ENCODE results near the gene ZFC3H1.

The ZFC3H1 gene

DNA sequence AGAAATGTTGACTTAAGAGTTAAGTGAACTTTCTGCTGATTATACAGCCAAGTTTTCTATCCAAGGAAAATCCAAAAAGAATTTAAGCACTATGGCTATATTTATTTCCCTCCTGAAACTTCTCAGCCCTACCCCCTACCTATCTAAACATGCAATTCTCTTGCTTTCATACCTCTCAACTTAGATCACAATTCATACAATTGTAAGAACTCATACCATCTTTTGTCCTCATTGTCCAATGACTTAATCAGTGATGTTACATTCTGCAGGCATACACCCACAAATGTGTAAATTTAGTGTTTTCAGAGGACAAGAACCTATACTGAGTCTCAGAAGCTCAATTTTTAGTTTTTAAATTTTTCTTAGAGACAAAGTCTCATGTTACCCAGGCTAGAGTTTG, 62.1 kb downstream of the ZFC3H1 start:
- TF ChIP-seq USF1 (IDR thresholded peaks at IDR 0.05) (no peak), ZBTB7A (IDR thresholded peaks at IDR 0.05; ENCODE audit: low read depth) (no peak), RAD21 (IDR thresholded peaks at IDR 0.05; ENCODE audit: low read depth) (no peak), TAF1 (IDR thresholded peaks at IDR 0.05; ENCODE audit: low read depth) (no peak), TCF12 (IDR thresholded peaks at IDR 0.05; ENCODE audit: low read depth) (no peak), EP300 (IDR thresholded peaks at IDR 0.05; ENCODE audit: borderline replicate concordance) (no peak), YY1 (IDR thresholded peaks at IDR 0.05; ENCODE audit: low read depth) (no peak), FOXM1 (IDR thresholded peaks at IDR 0.05; ENCODE audit: borderline replicate concordance, low read depth) (no peak), CREB1 (IDR thresholded peaks at IDR 0.05; ENCODE audit: low read depth) (no peak), NFIC (IDR thresholded peaks at IDR 0.05) (no peak)
- TF ChIP-seq, protein P1, sequence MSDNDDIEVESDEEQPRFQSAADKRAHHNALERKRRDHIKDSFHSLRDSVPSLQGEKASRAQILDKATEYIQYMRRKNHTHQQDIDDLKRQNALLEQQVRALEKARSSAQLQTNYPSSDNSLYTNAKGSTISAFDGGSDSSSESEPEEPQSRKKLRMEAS (IDR thresholded peaks at IDR 0.05): no peak

- TF ChIP-seq TEAD4 (IDR thresholded peaks at IDR 0.05): no peak
- no peak for TF ChIP-seq CREB1 (IDR thresholded peaks at IDR 0.05; ENCODE audit: low read depth)
Observed at GRCh38 chr12:71599210-71599609, 64.4 kb downstream of the ZFC3H1 start.

GRCh38 chr12:71594214-71594948, 69.3 kb downstream of the ZFC3H1 start:
- TF ChIP-seq EP300 (IDR thresholded peaks at IDR 0.05; ENCODE audit: borderline replicate concordance) (no peak), ZBTB7A (IDR thresholded peaks at IDR 0.05; ENCODE audit: low read depth) (no peak), TCF12 (IDR thresholded peaks at IDR 0.05; ENCODE audit: low read depth) (no peak), NFIC (IDR thresholded peaks at IDR 0.05) (peak; percentile 89), RAD21 (IDR thresholded peaks at IDR 0.05; ENCODE audit: low read depth) (no peak)

DNA sequence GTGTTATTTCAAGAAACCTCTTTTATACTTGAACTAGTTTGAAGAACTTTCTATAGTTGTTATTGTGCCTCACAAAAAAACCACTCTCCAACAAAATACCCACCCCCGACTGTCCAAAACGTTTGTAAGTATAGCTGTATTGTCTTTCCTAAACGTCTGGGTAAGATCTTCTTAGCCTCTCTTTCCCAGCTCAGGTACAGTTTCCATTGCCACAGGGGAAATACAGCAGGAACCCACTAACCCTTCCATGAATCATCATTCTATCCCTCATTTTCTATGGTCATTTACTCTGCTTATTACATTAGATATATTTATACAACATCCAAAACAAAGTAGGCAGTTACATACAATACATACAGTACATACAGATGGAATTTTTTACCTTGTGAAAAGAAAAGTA, 70.8 kb downstream of the ZFC3H1 start:
- TF ChIP-seq EP300 (IDR thresholded peaks at IDR 0.05; ENCODE audit: borderline replicate concordance): no peak
- no peak for TF ChIP-seq TAF1 (IDR thresholded peaks at IDR 0.05; ENCODE audit: low read depth)
- no peak for TF ChIP-seq RAD21 (IDR thresholded peaks at IDR 0.05; ENCODE audit: low read depth)
- no peak for TF ChIP-seq TCF12 (IDR thresholded peaks at IDR 0.05; ENCODE audit: low read depth)
- no peak for TF ChIP-seq TEAD4 (IDR thresholded peaks at IDR 0.05)
- TF ChIP-seq NFIC (IDR thresholded peaks at IDR 0.05): no peak
- TF ChIP-seq ZBTB7A (IDR thresholded peaks at IDR 0.05; ENCODE audit: low read depth): no peak
- TF ChIP-seq CREB1 (IDR thresholded peaks at IDR 0.05; ENCODE audit: low read depth): no peak
- TF ChIP-seq YY1 (IDR thresholded peaks at IDR 0.05; ENCODE audit: low read depth): no peak
- no peak for TF ChIP-seq EGR1 (IDR thresholded peaks at IDR 0.05)
- no peak for TF ChIP-seq FOXM1 (IDR thresholded peaks at IDR 0.05; ENCODE audit: borderline replicate concordance, low read depth)
- TF ChIP-seq REST (IDR thresholded peaks at IDR 0.05; ENCODE audit: low read depth): no peak

DNA sequence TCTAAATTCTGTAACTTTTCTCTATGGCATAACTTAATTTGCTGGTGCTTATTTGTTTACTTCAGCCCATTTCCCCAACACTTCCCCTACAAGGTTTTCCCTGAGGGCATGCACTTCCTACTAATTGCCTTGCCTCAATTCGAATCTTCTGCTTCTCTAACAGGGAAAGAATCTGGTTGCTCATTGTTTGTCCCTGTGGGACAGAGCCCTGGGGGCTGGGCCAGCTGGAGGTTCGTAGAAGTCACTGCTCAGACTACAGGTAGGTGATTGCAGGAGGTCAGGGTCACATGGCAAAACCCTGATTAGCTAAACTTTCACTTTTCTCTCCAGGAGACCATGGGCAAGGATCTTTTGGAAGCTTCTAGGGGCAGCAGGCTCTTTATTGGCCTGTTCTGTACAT, 72.0 kb downstream of the ZFC3H1 start:
- TF ChIP-seq, protein P1 (IDR thresholded peaks at IDR 0.05): no peak
- peak; percentile 17; the same call in 1 of the 2 replicates for TF ChIP-seq USF1 (IDR thresholded peaks at IDR 0.05)

GRCh38 chr12:71589478-71589881, 74.2 kb downstream of the ZFC3H1 start:
- TF ChIP-seq TEAD4 (IDR thresholded peaks at IDR 0.05) (no peak), NFIC (IDR thresholded peaks at IDR 0.05) (0 out of 2 replicates have a peak, but pooled peaks have one; percentile 25), CEBPB (IDR thresholded peaks at IDR 0.05) (no peak), EP300 (IDR thresholded peaks at IDR 0.05; ENCODE audit: borderline replicate concordance) (no peak), EGR1 (IDR thresholded peaks at IDR 0.05) (no peak)

GRCh38 chr12:71587012-71587411, 76.6 kb downstream of the ZFC3H1 start:
- TF ChIP-seq TAF1 (IDR thresholded peaks at IDR 0.05; ENCODE audit: low read depth) (no peak), FOXM1 (IDR thresholded peaks at IDR 0.05; ENCODE audit: borderline replicate concordance, low read depth) (no peak), EGR1 (IDR thresholded peaks at IDR 0.05) (no peak), TEAD4 (IDR thresholded peaks at IDR 0.05) (no peak), CREB1 (IDR thresholded peaks at IDR 0.05; ENCODE audit: low read depth) (no peak), EP300 (IDR thresholded peaks at IDR 0.05; ENCODE audit: borderline replicate concordance) (no peak), RAD21 (IDR thresholded peaks at IDR 0.05; ENCODE audit: low read depth) (no peak), NFIC (IDR thresholded peaks at IDR 0.05) (no peak), CEBPB (IDR thresholded peaks at IDR 0.05) (no peak), USF1 (IDR thresholded peaks at IDR 0.05) (no peak), ZBTB7A (IDR thresholded peaks at IDR 0.05; ENCODE audit: low read depth) (no peak), TCF12 (IDR thresholded peaks at IDR 0.05; ENCODE audit: low read depth) (no peak), REST (IDR thresholded peaks at IDR 0.05; ENCODE audit: low read depth) (no peak)

Measured in Ishikawa (cell line).